8988T (cell line): ENCODE results near the gene DHX57.

Experiments used
- DNase-seq: peaks from one replicate; pipeline ENCODE4 v3.0.0; 2011

Gene DHX57

GRCh38 chr2:38750011-38750890 lies 125.5 kb downstream of the DHX57 start:
- peak; percentile 42 for DNase-seq

- DNase-seq: no peak
Measured at GRCh38 chr2:38748943-38749804, 126.6 kb downstream of the DHX57 start.

GRCh38 chr2:38748391-38748790 lies 127.3 kb downstream of the DHX57 start:
- DNase-seq: no peak

- no peak for DNase-seq
Measured at GRCh38 chr2:38747819-38748218, 127.9 kb downstream of the DHX57 start.
